GM10266 (cell line): ENCODE measurements around the gene C2CD4D.
"Not testable (repeated sequence)": the region's sequence is repeated elsewhere in the genome, so short reads cannot be mapped to it uniquely, and the experiment has no call there.

Experiments used
- DNase-seq: peaks from one replicate; pipeline ENCODE4 v3.0.0; 2012; ENCODE audit errors: extremely low spot score
- TF ChIP-seq, protein P1 (sequence below): IDR thresholded peaks from 2 replicates; pipeline ENCODE4 v1.5.1; 2012; ENCODE audit warnings: mild to moderate bottlenecking, low read depth; ENCODE audit not compliant: control insufficient read depth, insufficient read depth; ENCODE audit errors: missing control alignments

The C2CD4D gene

GRCh38 chr1:151862604-151863003 is 23.0 kb upstream of the C2CD4D start:
- no peak for DNase-seq
- TF ChIP-seq, protein P1, sequence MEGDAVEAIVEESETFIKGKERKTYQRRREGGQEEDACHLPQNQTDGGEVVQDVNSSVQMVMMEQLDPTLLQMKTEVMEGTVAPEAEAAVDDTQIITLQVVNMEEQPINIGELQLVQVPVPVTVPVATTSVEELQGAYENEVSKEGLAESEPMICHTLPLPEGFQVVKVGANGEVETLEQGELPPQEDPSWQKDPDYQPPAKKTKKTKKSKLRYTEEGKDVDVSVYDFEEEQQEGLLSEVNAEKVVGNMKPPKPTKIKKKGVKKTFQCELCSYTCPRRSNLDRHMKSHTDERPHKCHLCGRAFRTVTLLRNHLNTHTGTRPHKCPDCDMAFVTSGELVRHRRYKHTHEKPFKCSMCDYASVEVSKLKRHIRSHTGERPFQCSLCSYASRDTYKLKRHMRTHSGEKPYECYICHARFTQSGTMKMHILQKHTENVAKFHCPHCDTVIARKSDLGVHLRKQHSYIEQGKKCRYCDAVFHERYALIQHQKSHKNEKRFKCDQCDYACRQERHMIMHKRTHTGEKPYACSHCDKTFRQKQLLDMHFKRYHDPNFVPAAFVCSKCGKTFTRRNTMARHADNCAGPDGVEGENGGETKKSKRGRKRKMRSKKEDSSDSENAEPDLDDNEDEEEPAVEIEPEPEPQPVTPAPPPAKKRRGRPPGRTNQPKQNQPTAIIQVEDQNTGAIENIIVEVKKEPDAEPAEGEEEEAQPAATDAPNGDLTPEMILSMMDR, result no peak

DNA sequence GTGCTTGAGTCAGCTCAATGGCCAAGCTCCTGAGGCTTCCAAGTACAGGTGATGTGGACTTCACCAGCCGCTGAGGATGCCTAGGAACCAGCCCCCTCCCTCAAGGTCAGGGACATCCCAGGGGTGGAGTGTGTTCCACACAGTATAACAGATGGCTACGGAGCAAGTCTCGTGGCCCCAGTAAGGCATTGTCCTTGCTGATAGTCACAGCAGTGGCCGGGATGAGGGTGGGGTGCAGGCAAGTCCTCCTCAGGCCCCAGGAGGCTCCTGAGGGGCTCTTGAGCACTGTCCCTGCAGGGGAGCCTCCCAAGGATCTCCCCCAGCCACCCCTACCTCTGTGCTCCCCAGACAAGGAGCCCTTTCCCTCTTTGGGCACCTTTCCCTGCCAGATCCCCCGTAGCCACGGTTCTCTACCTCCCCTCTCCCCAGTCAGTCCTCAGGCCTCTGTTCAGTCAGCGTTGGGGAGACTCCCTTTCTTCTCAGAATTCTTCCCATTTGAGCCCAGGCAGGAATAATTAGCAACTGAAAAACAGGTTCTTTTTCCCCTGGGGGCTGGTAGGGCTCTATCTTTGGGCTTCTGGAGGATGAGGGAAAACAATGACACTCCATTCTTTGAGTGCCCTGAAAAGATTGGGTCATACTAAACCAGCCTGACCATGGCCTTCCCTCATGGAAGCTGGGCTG is 21.0 kb upstream of the C2CD4D start:
- TF ChIP-seq, protein P1, result no peak
- no peak for DNase-seq

GRCh38 chr1:151859891-151860293 is 20.3 kb upstream of the C2CD4D start:
- TF ChIP-seq, protein P1, result no peak

GRCh38 chr1:151858886-151859665 is 19.5 kb upstream of the C2CD4D start:
- TF ChIP-seq, protein P1, result no peak
- DNase-seq, result no peak

More at GRCh38 chr1:151859891-151860293, 20.3 kb upstream of the C2CD4D start:
- no peak for DNase-seq

DNA sequence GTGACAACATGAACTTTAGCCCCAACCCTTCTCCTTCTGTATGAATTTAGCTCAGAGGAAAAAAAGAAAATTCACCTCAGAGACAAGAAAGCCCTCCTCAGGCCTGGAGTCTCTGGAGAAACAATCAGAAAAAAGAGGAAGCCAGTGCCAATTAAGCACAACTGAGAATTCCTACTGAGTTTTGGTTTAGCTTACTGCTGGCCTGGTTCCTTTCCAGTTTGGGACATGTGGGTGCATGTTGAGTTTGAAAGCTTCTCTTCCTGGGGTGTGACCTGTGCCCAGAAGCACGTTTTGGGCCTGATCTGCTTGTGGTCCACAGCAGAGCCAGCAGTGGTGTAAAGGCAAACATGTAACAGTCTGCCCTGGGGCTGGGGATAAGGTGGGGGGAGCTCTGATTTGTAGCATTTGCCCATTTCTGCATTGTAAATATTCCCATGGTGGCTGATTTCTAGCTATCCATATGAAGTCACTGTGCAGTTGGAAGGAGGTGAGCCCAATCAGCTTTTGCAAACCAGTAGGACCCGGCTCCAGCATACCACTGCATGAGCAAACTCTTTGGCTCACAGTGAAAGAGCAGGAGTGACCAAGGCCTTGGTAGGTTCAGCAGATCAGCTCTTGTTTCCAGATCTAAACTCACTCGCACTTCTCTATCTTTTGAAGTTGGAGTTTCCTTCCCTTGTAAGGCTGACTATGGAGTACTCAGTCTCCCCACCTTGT is 18.6 kb upstream of the C2CD4D start:
- TF ChIP-seq, protein P1, result no peak
- no peak for DNase-seq

- TF ChIP-seq, protein P1, result no peak
- no peak for DNase-seq
Observed at GRCh38 chr1:151855933-151856332, 16.3 kb upstream of the C2CD4D start.

- not testable (repeated sequence) for DNase-seq
Observed at GRCh38 chr1:151855516-151855915, 15.9 kb upstream of the C2CD4D start.
